HepG2 (cell line): ENCODE measurements around the gene TLN1. TPM values are rescaled to one million over a fixed set of nuclear protein-coding genes. Genes with fewer than 3 reads are reported as not detected.
A peak's percentile ranks its signal among the peaks of the same experiment; 100 is the strongest.

ENCODE experiments used
- ATAC-seq: fragments of 200-7000 bp; cut with Tn5 transposase; 3 replicates; pipeline ENCODE4 v1.9.1; 2020; ENCODE audit warnings: mild to moderate bottlenecking, moderate library complexity
- BruUV-seq: library from RNA; stranded (reverse); fragments of 400-500 nt; replicated peaks from 2 replicates; lab custom pipeline; 2021; lab: Mats Ljungman, UMichigan
- CTCF ChIA-PET: fragments of 300-600 bp; formaldehyde crosslinking; extraction: SDS; loops from one replicate; lab custom pipeline; 2021; ENCODE audit warnings: low total read pairs, inconsistent platforms, low intra/inter-chr PET ratio; lab: Yijun Ruan, JAX
- POLR2A ChIA-PET: fragments of 350-600 bp; sonication (Branson Sonifier 250); formaldehyde crosslinking; loops from one replicate; lab custom pipeline; 2020; ENCODE audit warnings: antibody characterized with exemption, inconsistent platforms; lab: Yijun Ruan, JAX
- DNase-seq: peaks from one replicate; pipeline ENCODE4 v3.0.0-alpha.2; 2015; ENCODE audit warnings: low spot score
- FAIRE-seq: peaks from 3 replicates; lab custom pipeline; 2011; peaks lifted over from hg19 to GRCh38; lab: Jason Lieb, UNC
- H2AFZ ChIP-seq: one replicate; pipeline ENCODE4 v1.6.1; 2011; ENCODE audit warnings: low read length, inconsistent platforms
- H3K27ac ChIP-seq: fragments of 300-600 bp; 3 replicates; pipeline ENCODE4 v1.8.0; 2011; ENCODE audit warnings: mixed run types, mild to moderate bottlenecking, mixed read lengths, low read length, inconsistent platforms; ENCODE audit not compliant: insufficient read depth; ENCODE audit errors: extremely low read length
- H3K27me3 ChIP-seq, 2 experiments: fragments of 200-600 bp in 1 of 2; 2 replicates in 1 of 2; 3 replicates in 1 of 2; pipeline versions ENCODE4 v1.6.0 to v1.8.0; 2011; ENCODE audit warnings: low read length in 2 of 2, mild to moderate bottlenecking in 2 of 2, moderate library complexity in 2 of 2, inconsistent platforms in 1 of 2; ENCODE audit not compliant: insufficient read depth in 2 of 2, control insufficient read depth in 1 of 2
- H3K36me3 ChIP-seq, 2 experiments: fragments of 200-600 bp in 1 of 2; replicated peaks in 1 of 2; 2 replicates in 1 of 2; 3 replicates in 1 of 2; pipeline versions ENCODE4 v1.5.1 to v1.8.0; 2011; ENCODE audit warnings: low read length in 2 of 2, inconsistent platforms in 1 of 2; ENCODE audit not compliant: insufficient read depth in 2 of 2, control insufficient read depth in 1 of 2
- H3K4me1 ChIP-seq: 2 replicates; pipeline ENCODE4 v1.5.1; 2012; ENCODE audit warnings: low read length, inconsistent platforms; ENCODE audit not compliant: insufficient read depth
- H3K4me2 ChIP-seq: 2 replicates; pipeline ENCODE4 v1.6.0; 2011; ENCODE audit warnings: low read depth, low read length, inconsistent platforms
- H3K4me3 ChIP-seq, 3 experiments: fragments of 200-600 bp in 1 of 3; sonication (generic), shearing (Covaris generic) in 1 of 3; replicated peaks in 1 of 3; 2 replicates each; pipeline ENCODE4 v1.5.1; 2011 to 2016; ENCODE audit warnings: low read length in 3 of 3, inconsistent platforms in 2 of 3, low read depth in 2 of 3, mild to moderate bottlenecking in 2 of 3, control low read depth in 1 of 3, mixed read lengths in 1 of 3; ENCODE audit not compliant: insufficient read depth in 1 of 3
- H3K79me2 ChIP-seq: one replicate; pipeline ENCODE4 v1.6.1; 2011; ENCODE audit warnings: low read length, inconsistent platforms; ENCODE audit not compliant: insufficient read depth
- H3K9ac ChIP-seq: 2 replicates; pipeline ENCODE4 v1.6.0; 2011; ENCODE audit warnings: mild to moderate bottlenecking, low read depth, low read length, inconsistent platforms; ENCODE audit not compliant: insufficient read depth
- H3K9me3 ChIP-seq: 2 replicates; pipeline ENCODE4 v1.5.1; 2012; ENCODE audit warnings: mild to moderate bottlenecking, low read length
- H4K20me1 ChIP-seq: 2 replicates; pipeline ENCODE4 v1.6.0; 2011; ENCODE audit warnings: inconsistent platforms, mild to moderate bottlenecking, low read length, moderate library complexity; ENCODE audit not compliant: insufficient read depth
- HOXA3 ChIP-seq: sonication (generic); formaldehyde crosslinking; IDR thresholded peaks from 2 replicates; pipeline ENCODE4 v1.5.0; 2020; ENCODE audit warnings: missing genetic modification reagents
- MTA1 ChIP-seq: sonication (generic); formaldehyde crosslinking; IDR thresholded peaks from 2 replicates; pipeline ENCODE4 v1.4.0; 2020; ENCODE audit warnings: missing genetic modification reagents, mild to moderate bottlenecking, borderline replicate concordance
- SP2 ChIP-seq: sonication (generic); formaldehyde crosslinking; IDR thresholded peaks from 2 replicates; pipeline ENCODE4 v1.5.1; 2020; ENCODE audit warnings: mild to moderate bottlenecking, missing genetic modification reagents
- ZBTB38 ChIP-seq: sonication (generic); formaldehyde crosslinking; IDR thresholded peaks from 2 replicates; pipeline ENCODE4 v1.5.1; 2020; ENCODE audit warnings: mild to moderate bottlenecking, missing genetic modification reagents
- ZNF331 ChIP-seq: sonication (generic); formaldehyde crosslinking; IDR thresholded peaks from 2 replicates; pipeline ENCODE4 v1.4.0; 2020; ENCODE audit warnings: missing genetic modification reagents
- ZNF550 ChIP-seq: sonication (generic); formaldehyde crosslinking; IDR thresholded peaks from 2 replicates; pipeline ENCODE4 v1.4.0; 2020; ENCODE audit warnings: mild to moderate bottlenecking, missing genetic modification reagents, borderline replicate concordance
- WGBS: methylation state at CpG from one replicate; pipeline ENCODE4 v1.1.6; 2017; ENCODE audit warnings: low lambda C conversion rate; 5-methylcytosine and 5-hydroxymethylcytosine counted together
- in situ Hi-C: cut with HindIII; loops from 2 replicates; pipeline ENCODE4 v1.10.0; 2017; ENCODE audit warnings: low pct_unique_long_range_greater_than_20kb; ENCODE audit not compliant: extremely low pct_ligation_motif_present
- intact Hi-C: fragments of 100-400 bp; cut with micrococcal nuclease; formaldehyde crosslinking; loops from one replicate; pipeline ENCODE4 v1.10.0; 2022; ENCODE audit not compliant: unreplicated experiment
- polyA plus RNA-seq, 8 experiments: library from polyadenylated mRNA; depleted of rRNA in 3 of 8; stranded (reverse) in 7 of 8; unstranded in 1 of 8; fragments of >200 nt; fragmentation: Illumina TruSeq in 4 of 8; extraction: Trizol in 4 of 8; gene quantifications; 2 replicates each; pipeline versions ENCODE4 v1.2.1 to v1.2.3, GENCODE V29; 2011 to 2016; ENCODE audit warnings: low read depth in 4 of 8, missing spikeins in 1 of 8, mixed read lengths in 1 of 8; ENCODE audit not compliant: insufficient read depth in 1 of 8
- total RNA-seq, 5 experiments: library from RNA; depleted of rRNA; stranded (reverse); fragments of >200 nt; fragmentation: Illumina TruSeq; extraction: Trizol; gene quantifications; 2 replicates each; pipeline ENCODE4 v1.2.3, GENCODE V29; 2016; ENCODE audit warnings: low read depth in 1 of 5
- TF ChIP-seq, protein P1 (sequence below): sonication (generic); formaldehyde crosslinking; IDR thresholded peaks from 2 replicates; pipeline ENCODE4 v1.4.0; 2020; ENCODE audit warnings: missing genetic modification reagents, mild to moderate bottlenecking, borderline replicate concordance

TLN1 gene
- total and polyA plus RNA-seq, 2 of the 13 experiments (the other 11 are each of a cell fraction or from before 2014, with no cell fraction given): 35.2 to 51.8 TPM

DNA sequence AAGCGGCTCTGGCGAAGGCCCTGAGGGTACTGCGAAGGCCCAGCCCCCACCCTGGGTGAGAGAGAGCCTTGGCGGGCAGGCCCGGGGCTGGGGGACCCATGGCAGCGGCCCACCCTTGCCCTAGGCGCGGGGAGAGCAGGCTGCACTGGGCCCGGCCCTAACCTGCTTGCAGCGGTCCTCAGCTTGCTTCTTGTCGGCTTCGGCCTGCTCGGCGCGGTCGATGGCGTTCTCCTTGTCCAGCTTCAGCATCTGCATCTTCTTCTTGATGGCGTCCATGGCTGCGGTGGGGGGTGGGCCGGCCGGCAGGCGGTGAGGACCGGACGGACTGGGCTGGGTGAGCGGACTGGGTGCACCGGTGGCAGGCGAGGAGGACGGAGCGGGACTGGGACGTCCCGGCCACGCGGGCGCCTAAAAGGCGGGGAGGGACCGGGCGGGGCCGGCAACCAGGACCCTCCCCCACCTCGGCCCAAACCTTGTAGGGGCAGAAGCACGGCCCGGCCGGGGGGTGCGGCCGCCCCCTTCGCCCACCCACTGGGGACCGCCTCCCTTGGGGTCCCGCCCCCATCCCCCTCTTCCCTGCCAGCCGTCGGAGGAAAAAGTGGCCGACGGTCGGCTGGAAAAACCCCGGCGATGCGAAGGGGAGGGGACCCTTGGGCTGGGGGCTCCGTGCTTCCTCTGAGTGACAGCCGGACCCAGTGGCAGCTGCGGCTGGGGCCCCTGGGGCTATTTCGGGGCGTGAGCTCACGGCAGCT, 42.3 kb downstream of the TLN1 start, which contains the start of gene TPM2:
Gene TPM2 (minus strand): TSS at position 384 of the 752 bp plus-strand sequence. CDS start 108 bp downstream, at position 276.
- no peaks in the 10 kb centered on the region for H3K79me2 ChIP-seq
- H3K4me3 ChIP-seq: peak within 1 kb of the TSS; percentile 75 to 84 (median 81); a peak in 5 of 6 replicates
- CTCF ChIA-PET: no interaction called here
- peak within 1 kb of the TSS; percentile 68 for H3K9ac ChIP-seq
- POLR2A ChIA-PET: interaction anchor here (0.9 to 6.1 kb wide), 11 partner anchors 15 to 139 kb away, joined by 3 to 68 read pairs (median 9); partner anchors contain the start of genes ARHGEF39, CA9, CCDC107 and CREB3
- H3K27ac ChIP-seq: no peak within 1 kb of the TSS
- in situ Hi-C loops (no loop called here), intact Hi-C loops (loop anchor here (10.0 kb wide), 1 partner anchor 45 kb away; no protein-coding TSS in a partner anchor)
- H3K27me3 ChIP-seq: no peaks in the 10 kb centered on the region
- no peaks in the 10 kb centered on the region for H4K20me1 ChIP-seq
- H3K4me1 ChIP-seq: peaks cover 64% of the 10 kb centered on the region
- H3K9me3 ChIP-seq: no peaks in the 10 kb centered on the region
- ATAC-seq: peak; percentile 2; the same call in 1 of the 3 replicates
- H3K36me3 ChIP-seq: no peaks in the 10 kb centered on the region
- WGBS: 93% methylated on average over 43 of the region's 61 CpGs
- FAIRE-seq: no peak
- BruUV-seq: no TSS peak
- DNase-seq: no peak
- peak within 1 kb of the TSS; percentile 90 for H3K4me2 ChIP-seq
- H2AFZ ChIP-seq: no peak within 1 kb of the TSS
- TF ChIP-seq MTA1 (CRISPR knock-in tag) (0 out of 2 replicates have a peak, but pooled peaks have one; percentile 7), ZNF331 (no peak), ZNF550 (no peak), HOXA3 (CRISPR knock-in tag) (0 out of 2 replicates have a peak, but pooled peaks have one; percentile 14), ZBTB38 (CRISPR knock-in tag) (peak; percentile 61), SP2 (0 out of 2 replicates have a peak, but pooled peaks have one; percentile 16)
- TF ChIP-seq, protein P1, sequence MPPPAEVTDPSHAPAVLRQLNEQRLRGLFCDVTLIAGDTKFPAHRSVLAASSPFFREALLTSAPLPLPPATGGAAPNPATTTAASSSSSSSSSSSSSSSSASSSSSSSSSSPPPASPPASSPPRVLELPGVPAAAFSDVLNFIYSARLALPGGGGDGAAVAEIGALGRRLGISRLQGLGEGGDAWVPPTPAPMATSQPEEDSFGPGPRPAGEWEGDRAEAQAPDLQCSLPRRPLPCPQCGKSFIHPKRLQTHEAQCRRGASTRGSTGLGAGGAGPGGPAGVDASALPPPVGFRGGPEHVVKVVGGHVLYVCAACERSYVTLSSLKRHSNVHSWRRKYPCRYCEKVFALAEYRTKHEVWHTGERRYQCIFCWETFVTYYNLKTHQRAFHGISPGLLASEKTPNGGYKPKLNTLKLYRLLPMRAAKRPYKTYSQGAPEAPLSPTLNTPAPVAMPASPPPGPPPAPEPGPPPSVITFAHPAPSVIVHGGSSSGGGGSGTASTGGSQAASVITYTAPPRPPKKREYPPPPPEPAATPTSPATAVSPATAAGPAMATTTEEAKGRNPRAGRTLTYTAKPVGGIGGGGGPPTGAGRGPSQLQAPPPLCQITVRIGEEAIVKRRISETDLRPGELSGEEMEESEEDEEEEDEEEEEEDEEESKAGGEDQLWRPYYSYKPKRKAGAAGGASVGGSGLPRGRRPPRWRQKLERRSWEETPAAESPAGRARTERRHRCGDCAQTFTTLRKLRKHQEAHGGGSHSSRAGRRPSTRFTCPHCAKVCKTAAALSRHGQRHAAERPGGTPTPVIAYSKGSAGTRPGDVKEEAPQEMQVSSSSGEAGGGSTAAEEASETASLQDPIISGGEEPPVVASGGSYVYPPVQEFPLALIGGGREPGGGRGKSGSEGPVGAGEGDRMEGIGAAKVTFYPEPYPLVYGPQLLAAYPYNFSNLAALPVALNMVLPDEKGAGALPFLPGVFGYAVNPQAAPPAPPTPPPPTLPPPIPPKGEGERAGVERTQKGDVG (CRISPR knock-in tag): peak; percentile 23; the same call in 1 of the 2 replicates
